K562 (cell line): ENCODE measurements around the gene TAL1. TPM values are rescaled to one million over a fixed set of nuclear protein-coding genes. Genes with fewer than 3 reads are reported as not detected.

Experiments
- BCOR ChIP-seq: fragments of 450-650 bp; IDR thresholded peaks from 2 replicates; pipeline ENCODE4 v1.6.1; 2016
- BRF1 ChIP-seq: IDR thresholded peaks from 3 replicates; pipeline ENCODE4 v1.6.1; 2011; ENCODE audit warnings: borderline replicate concordance, mild to moderate bottlenecking; ENCODE audit not compliant: insufficient read length; ENCODE audit errors: extremely low read depth
- E2F3 ChIP-seq: fragments of 250-450 bp; sonication (Bioruptor Pico); IDR thresholded peaks from 2 replicates; pipeline ENCODE4 v1.4.0; 2020; ENCODE audit warnings: mild to moderate bottlenecking
- ELF2 ChIP-seq: fragments of 250-450 bp; sonication (Bioruptor Pico); IDR thresholded peaks from 2 replicates; pipeline ENCODE4 v1.5.0; 2021; ENCODE audit warnings: mild to moderate bottlenecking
- ELK3 ChIP-seq: fragments of 450-650 bp; formaldehyde crosslinking; IDR thresholded peaks from 2 replicates; pipeline ENCODE4 v1.4.0; 2020; ENCODE audit warnings: mild to moderate bottlenecking
- HDGF ChIP-seq: fragments of 450-650 bp; IDR thresholded peaks from 2 replicates; pipeline ENCODE4 v1.6.1; 2016
- JUN ChIP-seq, 2 experiments: sonication (generic) in 1 of 2; formaldehyde crosslinking in 1 of 2; IDR thresholded peaks; 2 replicates each; pipeline versions ENCODE4 v1.6.1 to v1.8.0; 2012 to 2022; ENCODE audit warnings: borderline replicate concordance in 2 of 2, mild to moderate bottlenecking in 2 of 2, improper control_type of control experiment in 1 of 2, low read depth in 1 of 2, low read length in 1 of 2, missing genetic modification reagents in 1 of 2
- KDM1A ChIP-seq, 2 experiments: fragments of 450-650 bp; IDR thresholded peaks; 2 replicates each; pipeline ENCODE4 v1.6.1; 2016; ENCODE audit warnings: mild to moderate bottlenecking in 2 of 2
- KLF6 ChIP-seq: fragments of 250-450 bp; sonication (Bioruptor Pico); IDR thresholded peaks from 2 replicates; pipeline ENCODE4 v1.4.0; 2020; ENCODE audit warnings: mild to moderate bottlenecking, moderate library complexity, borderline replicate concordance
- MAFF ChIP-seq: IDR thresholded peaks from 2 replicates; pipeline ENCODE4 v1.6.1; 2012; ENCODE audit warnings: low read length, improper control_type of control experiment
- NR1H2 ChIP-seq: sonication (generic); formaldehyde crosslinking; IDR thresholded peaks from 2 replicates; pipeline ENCODE4 v1.4.0; 2020; ENCODE audit warnings: mild to moderate bottlenecking, missing genetic modification reagents
- XRCC5 ChIP-seq: fragments of 200-400 bp; formaldehyde crosslinking; IDR thresholded peaks from 2 replicates; pipeline ENCODE4 v1.6.1; 2017; ENCODE audit warnings: low read depth, mild to moderate bottlenecking, low read length
- ZBTB40 ChIP-seq, 2 experiments: fragments of 450-650 bp in 1 of 2; sonication (generic) in 1 of 2; formaldehyde crosslinking in 1 of 2; IDR thresholded peaks; 2 replicates each; pipeline versions ENCODE4 v1.7.1 to v1.9.0; 2016 to 2022; ENCODE audit warnings: inconsistent platforms in 1 of 2, mild to moderate bottlenecking in 1 of 2, missing genetic modification reagents in 1 of 2
- ZBTB8A ChIP-seq: fragments of 450-650 bp; IDR thresholded peaks from 2 replicates; pipeline ENCODE4 v1.6.1; 2018; ENCODE audit warnings: mild to moderate bottlenecking, moderate library complexity; ENCODE audit not compliant: partially characterized antibody
- ZKSCAN1 ChIP-seq: fragments of 150-350 bp; IDR thresholded peaks from 2 replicates; pipeline ENCODE4 v1.6.1; 2016; ENCODE audit warnings: low read depth, low read length
- ZNF174 ChIP-seq: fragments of 250-450 bp; sonication (Bioruptor Pico); IDR thresholded peaks from 2 replicates; pipeline ENCODE4 v1.4.0; 2020; ENCODE audit warnings: mild to moderate bottlenecking
- ZNF583 ChIP-seq: fragments of 250-450 bp; sonication (Bioruptor Pico); IDR thresholded peaks from 2 replicates; pipeline ENCODE4 v1.4.0; 2020
- ZNF778 ChIP-seq: fragments of 450-650 bp; formaldehyde crosslinking; IDR thresholded peaks from 2 replicates; pipeline ENCODE4 v1.4.0; 2020; ENCODE audit warnings: mild to moderate bottlenecking, moderate library complexity
- polyA plus RNA-seq, 8 experiments: library from polyadenylated mRNA; depleted of rRNA in 4 of 8; stranded (reverse) in 5 of 8; unstranded in 3 of 8; fragments of >200 nt; fragmentation: Nextera tagmentation in 2 of 8; fragmentation: Illumina TruSeq in 1 of 8; extraction: Ambion mirVana in 2 of 8; extraction: Trizol in 1 of 8; gene quantifications; 2 replicates each; pipeline versions ENCODE4 v1.2.1 to v1.2.3, GENCODE V29; 2011 to 2014; ENCODE audit warnings: inconsistent platforms in 1 of 8, missing spikeins in 1 of 8
- total RNA-seq, 7 experiments: library from RNA; depleted of rRNA in 6 of 7; stranded (reverse); fragments of >200 nt in 6 of 7; fragmentation: Illumina TruSeq in 2 of 7; extraction: Trizol in 2 of 7; gene quantifications; 2 replicates each; pipeline versions ENCODE4 v1.2.1 to v1.2.3, GENCODE V29; 2011 to 2021; ENCODE audit warnings: low replicate concordance in 1 of 7
- TF ChIP-seq, protein P1 (sequence below): fragments of 450-650 bp; IDR thresholded peaks from 2 replicates; pipeline ENCODE4 v1.6.1; 2016; ENCODE audit warnings: low read depth, mild to moderate bottlenecking, moderate library complexity

TAL1 gene
- total and polyA plus RNA-seq, 9 of the 15 experiments (the other 6 are each of a cell fraction or from before 2014, with no cell fraction given), result 18.5 to 106 (median 59.7) TPM

DNA sequence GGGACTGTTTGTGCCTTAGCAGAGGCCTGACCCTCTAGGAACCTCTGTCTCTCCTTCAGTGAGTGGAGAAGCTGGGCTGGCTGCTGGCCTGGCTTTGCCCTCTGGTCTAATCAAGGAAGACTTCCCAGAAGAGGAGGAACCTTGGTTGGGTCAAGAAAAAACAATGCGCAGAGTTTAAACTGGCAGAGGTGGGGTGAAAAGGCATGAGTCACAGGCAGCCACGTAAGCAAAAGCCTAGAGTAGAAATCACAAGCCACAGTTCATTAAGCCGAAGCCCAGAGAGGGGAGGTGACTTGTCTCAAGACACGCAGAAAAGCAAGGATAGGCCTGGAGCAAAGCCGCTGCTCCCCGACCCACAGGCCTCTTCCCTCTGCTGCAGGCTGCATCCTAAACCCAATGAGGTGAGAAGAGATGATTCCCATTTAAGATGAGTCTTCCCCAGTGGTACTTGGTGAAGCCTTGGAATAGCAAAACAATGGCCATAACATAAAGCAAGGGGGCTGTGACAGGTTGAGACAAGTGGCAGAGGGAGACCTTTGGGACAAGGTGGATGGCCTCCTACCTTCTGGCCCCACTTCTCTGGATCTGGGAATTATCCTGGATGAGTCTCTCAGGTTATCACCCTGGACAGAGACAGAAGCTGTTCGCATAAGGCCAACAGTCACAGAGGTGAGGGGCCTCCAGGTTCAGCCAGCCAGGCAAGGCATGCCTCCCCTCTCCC is 49.9 kb downstream of the TAL1 start (continued):
- TF ChIP-seq ZNF778 (CRISPR knock-in tag) (no peak), HDGF (peak; percentile 56; the same call in 1 of the 2 replicates), BCOR (peak; percentile 98), ELK3 (CRISPR knock-in tag) (no peak), ZNF583 (CRISPR knock-in tag) (no peak), ZBTB8A (no peak), ZBTB40 (IDR thresholded peaks at IDR 0.05) (no peak; the same call in 1 of the 2 replicates), ZBTB40 (CRISPR knock-in tag; IDR thresholded peaks at IDR 0.05) (no peak), KDM1A (IDR thresholded peaks at IDR 0.05) (peak; percentile 75 to 91), ZKSCAN1 (no peak), ZNF174 (CRISPR knock-in tag) (no peak), E2F3 (no peak), BRF1 (no peak), NR1H2 (CRISPR knock-in tag) (no peak), JUN (IDR thresholded peaks at IDR 0.05; ENCODE audit: borderline replicate concordance, low read depth, low read length) (peak; percentile 90), JUN (CRISPR knock-in tag; IDR thresholded peaks at IDR 0.05; ENCODE audit: borderline replicate concordance) (no peak; the same call in 1 of the 2 replicates), XRCC5 (no peak), ELF2 (CRISPR knock-in tag) (no peak), KLF6 (no peak), MAFF (peak; percentile 66)
- TF ChIP-seq, protein P1, sequence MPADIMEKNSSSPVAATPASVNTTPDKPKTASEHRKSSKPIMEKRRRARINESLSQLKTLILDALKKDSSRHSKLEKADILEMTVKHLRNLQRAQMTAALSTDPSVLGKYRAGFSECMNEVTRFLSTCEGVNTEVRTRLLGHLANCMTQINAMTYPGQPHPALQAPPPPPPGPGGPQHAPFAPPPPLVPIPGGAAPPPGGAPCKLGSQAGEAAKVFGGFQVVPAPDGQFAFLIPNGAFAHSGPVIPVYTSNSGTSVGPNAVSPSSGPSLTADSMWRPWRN, result no peak
